IPS-NIHi11 (cell line): ENCODE measurements around the gene GRK7.
"Not testable (repeated sequence)": the region's sequence is repeated elsewhere in the genome, so short reads cannot be mapped to it uniquely, and the experiment has no call there.

Experiments
- DNase-seq: peaks from one replicate; pipeline ENCODE4 v3.0.0; 2012; ENCODE audit warnings: mixed read lengths, low spot score

Gene GRK7

DNA sequence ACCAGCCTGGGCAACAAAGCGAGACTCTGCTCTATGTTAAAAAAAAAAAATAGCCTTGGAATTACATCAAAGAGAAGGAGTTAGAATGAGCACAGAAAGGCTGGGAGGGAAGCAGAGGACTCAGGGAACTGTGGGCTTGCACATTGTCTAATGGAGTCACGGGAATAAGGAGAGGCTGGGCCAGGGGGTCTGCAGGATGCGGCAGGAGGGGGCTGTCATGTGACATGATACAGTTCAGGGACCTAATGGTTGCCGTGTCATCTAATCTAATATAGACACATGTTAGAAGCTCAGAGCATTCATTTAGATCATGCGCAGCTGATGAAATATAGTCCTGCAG, 32.5 kb downstream of the GRK7 start:
- no peak for DNase-seq

DNA sequence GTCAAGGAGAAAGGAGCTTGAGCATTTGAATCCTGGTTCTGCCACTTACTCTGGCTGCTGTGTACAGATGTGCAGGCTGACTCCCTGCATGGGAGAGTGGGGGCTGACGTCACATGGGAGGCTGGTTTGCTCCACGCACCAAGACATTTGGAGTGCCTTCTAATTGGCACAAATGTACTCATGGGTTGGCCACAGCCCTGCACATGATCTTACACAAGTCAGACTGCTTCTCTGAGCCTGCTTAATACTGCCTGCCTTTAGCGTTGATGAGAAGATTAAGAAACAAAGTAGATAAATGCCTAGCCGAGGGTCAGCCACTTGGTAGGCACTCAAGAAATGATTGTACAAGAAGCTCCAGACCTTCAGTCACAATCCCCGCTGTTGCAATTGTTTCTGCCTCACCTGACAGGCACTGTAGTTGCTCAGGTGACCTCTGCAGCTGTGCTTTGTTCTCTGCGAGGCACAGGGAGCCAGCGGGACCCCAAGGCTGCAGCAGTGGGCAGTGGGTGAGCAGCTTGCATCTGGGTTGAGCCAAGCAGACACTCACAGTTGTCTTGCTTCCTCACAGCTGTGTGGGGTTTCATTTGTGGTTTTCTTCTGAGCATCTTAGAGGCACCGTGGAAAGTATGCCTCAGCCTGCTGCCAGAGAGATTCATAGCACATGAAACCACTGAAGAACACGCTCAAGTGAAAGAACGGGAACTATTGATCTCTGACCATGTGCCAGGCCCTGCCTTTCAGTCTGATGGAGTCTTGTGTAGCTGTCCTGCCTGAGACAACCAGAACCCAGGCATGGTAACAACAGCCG, 33.1 kb downstream of the GRK7 start:
- DNase-seq = no peak

DNA sequence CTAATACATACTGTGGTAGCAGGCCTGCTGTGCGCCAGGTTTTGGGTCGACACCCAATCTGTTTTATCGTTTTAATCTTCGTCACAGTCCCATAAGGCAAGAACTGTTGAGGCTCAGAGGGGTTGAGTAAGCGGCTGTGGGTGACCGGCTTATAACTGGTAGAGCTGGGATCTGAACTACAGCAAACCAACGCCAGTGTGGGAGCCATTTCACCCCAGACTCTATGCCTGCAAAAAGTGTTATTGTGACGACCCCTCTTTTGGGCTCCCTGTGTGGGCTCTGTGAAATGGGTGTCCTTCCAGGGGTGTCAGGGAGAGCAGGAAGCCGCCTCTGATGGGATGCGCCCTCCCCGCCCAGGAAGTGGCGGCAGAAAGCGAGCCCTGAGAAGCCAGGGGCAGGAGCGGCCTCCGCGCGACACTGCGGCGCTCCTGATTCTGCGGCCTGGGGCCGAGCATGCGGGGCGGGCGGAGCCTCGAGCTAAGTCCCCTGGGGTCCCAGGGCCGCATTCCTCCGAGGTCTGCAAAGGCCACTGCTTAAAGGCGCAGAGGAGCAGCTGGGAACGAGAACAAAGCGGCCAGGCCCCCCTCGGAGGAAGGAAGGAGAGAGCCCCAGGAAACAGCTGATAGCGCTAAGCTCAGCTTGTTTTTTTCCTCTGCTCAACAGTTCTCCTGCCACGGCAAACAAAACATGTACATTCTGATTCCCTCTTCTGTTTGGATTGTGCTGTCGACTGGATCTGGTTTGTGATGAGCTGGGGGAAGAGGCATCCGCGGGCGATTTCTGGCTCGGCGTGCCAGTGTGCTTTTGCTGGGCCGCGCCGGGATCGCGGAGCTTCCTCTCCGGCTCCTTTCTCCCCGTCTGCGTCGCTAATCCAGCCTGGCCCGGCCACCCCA, 33.9 kb downstream of the GRK7 start:
- DNase-seq = peak; percentile 83

DNA sequence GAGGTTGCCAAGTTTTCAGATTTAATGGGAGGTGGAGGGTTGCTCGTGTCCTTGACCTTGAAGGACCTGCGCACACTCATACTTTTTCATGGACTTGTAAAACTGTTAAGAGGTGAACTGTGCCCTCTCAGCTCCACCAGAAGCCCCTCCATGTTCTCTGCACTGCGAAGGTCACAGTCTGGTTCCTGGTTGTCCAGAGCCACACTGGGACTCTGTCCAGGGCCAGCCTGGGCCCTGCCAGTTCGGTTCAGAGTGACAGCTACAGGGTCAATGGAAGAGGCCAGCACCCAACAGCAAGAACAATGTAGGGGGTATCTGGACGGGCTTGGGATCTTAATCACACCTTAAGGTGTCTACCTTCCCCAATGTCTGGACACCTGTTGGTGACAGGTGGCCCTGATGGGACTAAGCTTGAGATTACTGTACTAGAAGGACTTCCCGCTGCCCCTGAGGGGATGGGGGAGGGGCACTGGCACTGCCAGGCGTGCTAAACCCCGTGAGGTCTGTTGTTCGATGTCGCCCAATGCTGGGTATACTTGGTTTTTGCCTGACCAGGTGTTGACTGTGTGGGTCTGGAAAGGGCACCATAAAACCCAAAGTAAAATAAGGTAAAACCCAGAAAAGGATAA, 34.7 kb downstream of the GRK7 start:
- DNase-seq = no peak

DNA sequence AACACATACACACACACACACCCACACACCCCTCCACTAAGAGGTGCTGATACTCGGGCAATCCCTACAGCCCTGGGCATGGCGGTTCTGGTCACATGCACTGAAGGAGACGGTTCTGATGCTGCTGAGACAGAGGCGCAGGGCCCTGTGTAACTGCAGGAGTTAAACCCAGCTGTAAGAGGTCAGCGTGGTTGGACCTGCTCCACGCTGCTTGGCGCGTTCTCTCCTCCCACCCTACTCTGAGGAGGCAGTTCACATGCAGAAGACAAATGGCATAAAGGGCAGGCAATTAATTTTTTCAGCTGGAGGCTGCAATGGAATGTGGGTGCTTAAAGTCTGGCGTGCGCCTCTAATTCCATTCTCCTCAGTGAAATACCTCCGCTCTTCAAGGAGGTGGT, 35.2 kb downstream of the GRK7 start:
- no peak for DNase-seq

DNA sequence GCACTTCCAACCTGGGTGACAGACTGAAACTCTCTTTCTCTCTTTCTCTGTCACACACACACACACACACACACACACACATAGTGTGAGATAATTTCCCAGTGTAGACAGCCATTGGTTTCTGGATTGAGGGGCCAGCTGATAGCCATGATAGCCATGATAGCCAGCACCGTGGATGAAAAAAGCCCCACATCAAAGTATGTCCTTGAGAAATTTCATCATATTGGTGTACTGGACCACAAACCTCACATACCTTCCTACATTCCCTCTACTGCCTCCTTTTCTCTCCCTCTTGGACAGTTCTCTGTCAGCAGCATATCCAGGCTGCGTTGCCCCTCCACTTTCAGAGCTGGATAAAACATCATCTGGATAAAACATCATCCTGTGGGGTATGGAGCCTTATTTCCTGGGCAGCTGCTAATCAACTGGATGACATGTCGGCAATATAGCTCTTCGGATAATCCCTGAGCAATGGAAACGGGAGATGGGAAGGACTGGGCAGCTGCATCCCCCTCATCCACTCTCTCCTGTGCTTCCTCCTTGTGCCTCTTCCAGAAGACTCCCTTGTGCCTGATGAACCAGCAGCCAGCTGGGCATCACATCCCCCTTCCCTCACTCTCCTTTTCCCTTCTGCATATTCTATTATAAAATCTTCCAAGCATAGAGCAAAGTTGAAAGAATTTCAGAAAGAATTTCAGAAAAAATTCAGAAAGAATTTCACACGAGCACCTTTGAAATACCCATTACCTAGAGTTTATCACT, 39.3 kb downstream of the GRK7 start:
- DNase-seq = no peak

DNA sequence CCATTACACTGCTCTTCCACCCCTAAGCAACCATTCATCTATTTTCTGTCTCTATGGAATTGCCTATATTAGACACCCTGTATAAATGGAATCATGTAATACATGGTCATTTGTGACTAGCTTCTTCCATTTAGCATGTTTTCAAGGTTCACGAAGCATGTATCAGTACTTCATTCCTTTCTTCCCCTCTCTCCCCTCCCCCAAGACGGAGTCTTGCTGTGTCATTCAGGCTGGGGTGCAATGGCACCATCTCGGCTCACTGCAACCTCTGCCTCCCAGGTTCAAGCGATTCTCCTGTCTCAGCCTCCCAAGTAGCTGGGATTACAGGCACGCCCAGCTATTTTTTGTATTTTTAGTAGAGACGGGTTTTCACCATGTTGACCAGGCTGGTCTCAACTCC, 40.3 kb downstream of the GRK7 start:
- not testable (repeated sequence) for DNase-seq

DNA sequence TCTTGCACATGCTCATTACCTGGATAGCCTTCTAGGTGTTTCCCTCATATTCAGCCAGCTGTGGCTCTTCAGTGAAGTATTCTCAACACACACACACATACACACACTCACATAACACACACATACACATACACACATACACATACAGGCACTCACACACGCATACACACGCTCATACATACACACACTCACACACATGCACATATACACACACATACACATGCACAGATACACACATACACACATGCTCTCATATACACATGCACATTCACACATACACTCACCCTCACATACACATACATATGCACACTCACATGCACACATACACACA, 41.2 kb downstream of the GRK7 start:
- no peak for DNase-seq

DNA sequence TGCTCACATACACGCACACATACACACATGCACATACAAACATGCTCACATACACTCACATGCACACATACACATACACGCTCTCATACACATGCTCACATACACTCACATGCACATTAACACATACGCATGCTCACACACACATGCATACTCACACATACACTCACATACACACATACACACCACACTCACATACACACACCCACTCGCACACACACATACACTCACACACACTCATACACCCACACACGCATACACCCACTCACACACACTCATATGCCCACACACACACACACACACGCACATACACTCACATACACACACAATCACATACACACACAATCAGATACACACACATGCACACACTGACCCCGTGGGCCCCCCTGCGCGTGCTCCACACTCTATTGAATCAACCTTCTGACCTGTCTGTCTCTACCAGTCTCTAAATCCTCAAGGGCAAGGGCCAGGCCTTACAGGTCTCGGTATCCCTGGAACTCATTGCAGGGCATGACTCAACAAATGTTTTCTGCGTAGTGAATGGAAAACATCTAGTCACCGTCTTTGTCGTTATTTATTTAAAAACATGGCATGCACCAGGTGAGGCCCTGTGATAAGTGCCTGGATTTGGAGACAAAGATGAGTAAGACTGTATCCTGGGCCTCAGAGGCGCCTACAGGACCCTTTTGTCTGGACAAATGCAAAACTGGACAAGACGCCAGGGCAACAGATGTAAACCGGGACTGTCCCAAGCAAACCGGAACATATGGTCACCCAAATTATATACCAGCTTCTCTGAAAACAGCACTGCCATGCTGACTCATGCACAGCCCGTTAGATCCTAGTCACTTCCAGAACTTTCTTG, 41.8 kb downstream of the GRK7 start:
- DNase-seq = no peak

DNA sequence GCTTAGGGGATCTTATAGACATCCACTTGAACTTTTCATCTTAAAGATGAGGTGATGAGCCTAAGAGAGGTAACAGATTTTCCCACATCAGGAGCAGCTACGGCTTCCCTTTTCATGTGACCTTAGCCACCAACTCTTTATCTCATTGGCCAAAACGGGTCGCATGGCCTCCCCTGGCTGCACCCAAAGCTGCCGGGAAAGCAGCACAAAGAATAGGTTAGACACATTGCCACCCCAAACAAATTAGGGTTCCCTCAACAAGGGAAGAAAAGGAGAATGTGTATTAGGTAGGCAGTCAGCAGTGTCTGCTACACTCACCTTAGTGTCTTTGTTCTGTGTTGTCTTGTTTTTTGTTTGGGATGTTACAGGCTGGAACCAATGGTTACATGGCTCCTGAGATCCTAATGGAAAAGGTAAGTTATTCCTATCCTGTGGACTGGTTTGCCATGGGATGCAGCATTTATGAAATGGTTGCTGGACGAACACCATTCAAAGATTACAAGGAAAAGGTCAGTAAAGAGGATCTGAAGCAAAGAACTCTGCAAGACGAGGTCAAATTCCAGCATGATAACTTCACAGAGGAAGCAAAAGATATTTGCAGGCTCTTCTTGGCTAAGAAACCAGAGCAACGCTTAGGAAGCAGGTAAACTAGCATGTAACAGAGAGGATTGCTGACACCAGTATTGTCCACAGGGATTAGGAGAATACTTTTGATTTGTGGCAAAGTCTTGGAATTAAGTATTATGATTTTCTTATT, 44.2 kb downstream of the GRK7 start:
- no peak for DNase-seq

DNA sequence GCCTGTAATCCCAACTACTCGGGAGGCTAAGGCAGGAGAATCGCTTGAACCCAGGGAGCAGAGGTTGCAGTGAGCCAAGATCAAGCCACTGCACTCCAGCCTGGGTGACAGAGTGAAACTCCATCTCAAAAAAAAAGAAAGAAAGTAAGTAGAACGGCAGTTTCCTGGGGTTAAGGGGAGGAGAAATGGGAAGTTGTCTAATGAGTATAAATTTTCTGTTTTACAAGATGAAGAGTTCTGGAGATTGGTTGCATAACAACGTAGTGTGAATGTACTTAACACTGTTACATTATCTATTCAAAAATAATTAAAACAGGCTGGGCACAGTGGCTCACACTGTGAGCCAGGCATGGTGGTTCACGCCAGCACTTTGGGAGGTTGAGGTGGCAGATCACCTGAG, 45.4 kb downstream of the GRK7 start:
- DNase-seq = no peak

DNA sequence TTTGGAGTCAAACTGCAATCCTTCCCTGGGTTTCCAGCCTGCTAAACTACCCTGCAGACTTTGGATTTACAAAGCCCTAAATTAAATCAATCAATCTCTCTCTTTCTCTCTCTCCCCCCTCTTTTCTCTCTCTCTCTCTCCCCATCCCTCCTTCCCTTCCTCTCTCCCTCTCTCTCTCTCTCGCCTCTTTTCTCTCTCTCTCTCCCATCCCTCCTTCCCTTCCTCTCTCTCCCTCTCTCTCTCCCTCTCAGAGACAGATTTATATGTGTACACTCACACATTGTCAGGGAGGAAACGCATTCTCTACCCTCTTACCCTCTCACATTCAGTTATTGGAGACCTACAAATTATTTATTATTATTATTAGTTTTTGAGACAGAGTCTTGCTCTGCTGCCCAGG, 47.0 kb downstream of the GRK7 start:
- no peak for DNase-seq

DNA sequence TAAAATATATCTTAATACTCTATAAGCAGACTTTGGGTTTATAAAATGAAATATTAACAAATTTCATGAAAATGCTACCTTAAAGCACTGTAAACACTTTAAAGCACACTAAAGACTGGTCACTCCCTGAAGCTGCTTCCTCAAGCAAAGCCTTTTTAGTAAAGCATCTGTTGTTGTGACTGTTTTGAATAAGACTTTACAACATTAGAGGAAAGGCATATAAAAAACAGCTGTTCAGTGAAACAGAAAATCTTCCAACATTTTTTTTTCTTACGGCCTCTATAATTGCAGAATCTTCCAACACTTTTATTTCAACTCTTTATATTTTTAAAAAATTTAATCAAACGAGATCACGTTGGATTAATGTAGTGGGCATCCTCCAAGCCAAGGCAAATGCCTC, 48.1 kb downstream of the GRK7 start:
- no peak for DNase-seq

DNA sequence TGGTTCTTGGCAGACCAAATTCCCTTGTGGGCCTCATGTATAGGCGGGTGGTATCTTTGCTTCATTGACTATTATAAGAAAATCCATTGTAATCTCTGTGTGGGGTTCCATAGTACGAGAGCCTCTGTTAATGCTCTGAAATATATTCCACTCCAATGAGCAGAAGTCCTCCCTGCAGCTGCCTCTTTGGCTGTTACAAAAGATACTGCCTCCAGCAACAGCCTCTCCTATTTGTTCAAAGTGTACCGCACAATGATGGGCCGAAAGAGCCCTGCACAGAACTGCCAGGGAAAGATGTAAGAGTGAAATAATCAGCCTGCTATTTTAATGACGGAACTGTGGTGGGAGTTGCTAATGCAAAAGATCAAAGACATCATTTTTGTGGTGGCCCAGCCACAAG, 48.9 kb downstream of the GRK7 start:
- DNase-seq = no peak

DNA sequence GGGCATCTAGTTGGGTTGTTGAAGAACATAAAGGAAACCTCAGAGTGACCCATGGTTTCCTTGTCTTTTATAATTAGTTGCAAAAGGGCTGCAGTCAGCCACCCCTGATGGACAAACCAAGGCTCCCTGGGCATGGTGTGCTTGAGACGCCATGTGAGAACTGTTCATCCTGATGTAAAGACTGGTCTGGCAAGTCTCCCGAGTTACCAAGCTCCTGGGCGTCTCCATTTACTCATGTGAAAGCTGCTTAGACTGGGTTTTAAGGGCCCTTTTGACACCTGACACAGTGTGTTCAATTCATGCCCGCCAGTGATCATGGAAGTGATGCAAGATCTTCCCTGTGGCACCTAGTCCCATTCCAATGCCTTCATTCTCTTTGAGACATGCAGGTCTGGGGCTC, 49.4 kb downstream of the GRK7 start:
- no peak for DNase-seq
